GM23338 (cell line): ENCODE results near the gene FDXACB1. TPM values are rescaled to one million over a fixed set of nuclear protein-coding genes. Genes with fewer than 3 reads are reported as not detected.

Source experiments
- CREB1 ChIP-seq: fragments of 250-450 bp; sonication (Bioruptor Pico); IDR thresholded peaks from 2 replicates; pipeline ENCODE4 v1.5.0; 2020; ENCODE audit warnings: low read depth, mild to moderate bottlenecking, moderate library complexity
- EZH2 ChIP-seq: fragments of 200-600 bp; sonication (generic); IDR thresholded peaks from one replicate; pipeline ENCODE4 v1.8.0; 2017; ENCODE audit warnings: antibody characterized with exemption, mild to moderate bottlenecking, low read depth; ENCODE audit not compliant: unreplicated experiment
- EZH2phosphoT487 ChIP-seq: fragments of 200-600 bp; sonication (generic); IDR thresholded peaks from one replicate; pipeline ENCODE4 v1.8.1; 2018; ENCODE audit warnings: antibody characterized with exemption; ENCODE audit not compliant: unreplicated experiment
- POLR2AphosphoS5 ChIP-seq: IDR thresholded peaks from 2 replicates; pipeline ENCODE4 v1.6.1; 2016; ENCODE audit warnings: antibody characterized with exemption, low read depth
- STAT1 ChIP-seq: IDR thresholded peaks from one replicate; pipeline ENCODE4 v1.6.1; 2016; ENCODE audit warnings: antibody characterized with exemption; ENCODE audit not compliant: unreplicated experiment
- ZNF114 ChIP-seq: fragments of 250-450 bp; sonication (Bioruptor Pico); IDR thresholded peaks from 2 replicates; pipeline ENCODE4 v1.5.0; 2020; ENCODE audit warnings: mild to moderate bottlenecking, moderate library complexity
- polyA plus RNA-seq: library from polyadenylated mRNA; unstranded; fragments of >200 nt; fragmentation: Nextera tagmentation; extraction: Ambion mirVana; gene quantifications from 2 replicates; pipeline ENCODE4 v1.2.1, GENCODE V29; 2016
- total RNA-seq: library from RNA; depleted of rRNA; stranded (reverse); fragments of >200 nt; shearing (Covaris generic); gene quantifications from 2 replicates; pipeline ENCODE4 v1.2.3, GENCODE V29; 2014
- TF ChIP-seq, protein P1 (sequence below): fragments of 250-450 bp; sonication (Bioruptor Pico); IDR thresholded peaks from 2 replicates; pipeline ENCODE4 v1.5.0; 2020; ENCODE audit warnings: mild to moderate bottlenecking, moderate library complexity
- TF ChIP-seq, protein P2 (sequence below): IDR thresholded peaks from one replicate; pipeline ENCODE4 v1.6.1; 2018; ENCODE audit warnings: antibody characterized with exemption; ENCODE audit not compliant: unreplicated experiment
- TF ChIP-seq, protein P3 (sequence below): IDR thresholded peaks from 2 replicates; pipeline ENCODE4 v1.6.1; 2016; ENCODE audit warnings: antibody characterized with exemption

FDXACB1 gene
- total and polyA plus RNA-seq, 2 experiments from 2014 or later: 1.6 to 2.4 TPM

DNA sequence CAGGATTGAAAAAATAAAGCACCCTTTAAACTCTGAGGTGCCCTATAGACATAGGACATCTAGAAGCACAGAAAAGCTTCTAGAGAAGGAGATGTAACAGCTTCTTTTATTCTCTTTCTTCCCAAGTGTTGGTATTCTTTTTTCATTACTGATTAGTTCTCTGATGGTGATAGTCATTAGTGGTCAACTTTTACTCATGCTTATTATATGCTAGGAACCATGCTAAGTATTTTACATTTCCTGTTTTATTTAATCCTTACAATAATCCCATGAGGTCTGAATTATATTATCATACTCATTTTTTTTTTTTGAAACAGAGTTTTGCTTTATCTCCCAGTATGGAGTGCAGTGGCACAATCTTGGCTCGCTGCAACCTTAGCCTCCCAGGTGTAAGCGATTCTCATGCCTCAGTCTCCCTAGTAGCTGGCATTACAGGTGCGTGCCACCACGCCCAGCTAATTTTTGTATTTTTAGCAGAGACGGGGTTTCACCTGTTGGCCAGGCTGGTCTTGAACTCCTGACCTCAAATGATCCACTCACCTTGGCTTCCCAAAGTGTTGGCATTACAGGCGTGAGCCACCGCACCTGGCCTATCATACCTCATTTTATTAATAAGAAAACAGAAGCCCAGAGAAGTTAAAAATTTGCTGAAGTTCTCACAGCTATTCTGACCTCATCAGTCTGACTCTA lies 42.7 kb upstream of the FDXACB1 start (continued):
- TF ChIP-seq, protein P1, sequence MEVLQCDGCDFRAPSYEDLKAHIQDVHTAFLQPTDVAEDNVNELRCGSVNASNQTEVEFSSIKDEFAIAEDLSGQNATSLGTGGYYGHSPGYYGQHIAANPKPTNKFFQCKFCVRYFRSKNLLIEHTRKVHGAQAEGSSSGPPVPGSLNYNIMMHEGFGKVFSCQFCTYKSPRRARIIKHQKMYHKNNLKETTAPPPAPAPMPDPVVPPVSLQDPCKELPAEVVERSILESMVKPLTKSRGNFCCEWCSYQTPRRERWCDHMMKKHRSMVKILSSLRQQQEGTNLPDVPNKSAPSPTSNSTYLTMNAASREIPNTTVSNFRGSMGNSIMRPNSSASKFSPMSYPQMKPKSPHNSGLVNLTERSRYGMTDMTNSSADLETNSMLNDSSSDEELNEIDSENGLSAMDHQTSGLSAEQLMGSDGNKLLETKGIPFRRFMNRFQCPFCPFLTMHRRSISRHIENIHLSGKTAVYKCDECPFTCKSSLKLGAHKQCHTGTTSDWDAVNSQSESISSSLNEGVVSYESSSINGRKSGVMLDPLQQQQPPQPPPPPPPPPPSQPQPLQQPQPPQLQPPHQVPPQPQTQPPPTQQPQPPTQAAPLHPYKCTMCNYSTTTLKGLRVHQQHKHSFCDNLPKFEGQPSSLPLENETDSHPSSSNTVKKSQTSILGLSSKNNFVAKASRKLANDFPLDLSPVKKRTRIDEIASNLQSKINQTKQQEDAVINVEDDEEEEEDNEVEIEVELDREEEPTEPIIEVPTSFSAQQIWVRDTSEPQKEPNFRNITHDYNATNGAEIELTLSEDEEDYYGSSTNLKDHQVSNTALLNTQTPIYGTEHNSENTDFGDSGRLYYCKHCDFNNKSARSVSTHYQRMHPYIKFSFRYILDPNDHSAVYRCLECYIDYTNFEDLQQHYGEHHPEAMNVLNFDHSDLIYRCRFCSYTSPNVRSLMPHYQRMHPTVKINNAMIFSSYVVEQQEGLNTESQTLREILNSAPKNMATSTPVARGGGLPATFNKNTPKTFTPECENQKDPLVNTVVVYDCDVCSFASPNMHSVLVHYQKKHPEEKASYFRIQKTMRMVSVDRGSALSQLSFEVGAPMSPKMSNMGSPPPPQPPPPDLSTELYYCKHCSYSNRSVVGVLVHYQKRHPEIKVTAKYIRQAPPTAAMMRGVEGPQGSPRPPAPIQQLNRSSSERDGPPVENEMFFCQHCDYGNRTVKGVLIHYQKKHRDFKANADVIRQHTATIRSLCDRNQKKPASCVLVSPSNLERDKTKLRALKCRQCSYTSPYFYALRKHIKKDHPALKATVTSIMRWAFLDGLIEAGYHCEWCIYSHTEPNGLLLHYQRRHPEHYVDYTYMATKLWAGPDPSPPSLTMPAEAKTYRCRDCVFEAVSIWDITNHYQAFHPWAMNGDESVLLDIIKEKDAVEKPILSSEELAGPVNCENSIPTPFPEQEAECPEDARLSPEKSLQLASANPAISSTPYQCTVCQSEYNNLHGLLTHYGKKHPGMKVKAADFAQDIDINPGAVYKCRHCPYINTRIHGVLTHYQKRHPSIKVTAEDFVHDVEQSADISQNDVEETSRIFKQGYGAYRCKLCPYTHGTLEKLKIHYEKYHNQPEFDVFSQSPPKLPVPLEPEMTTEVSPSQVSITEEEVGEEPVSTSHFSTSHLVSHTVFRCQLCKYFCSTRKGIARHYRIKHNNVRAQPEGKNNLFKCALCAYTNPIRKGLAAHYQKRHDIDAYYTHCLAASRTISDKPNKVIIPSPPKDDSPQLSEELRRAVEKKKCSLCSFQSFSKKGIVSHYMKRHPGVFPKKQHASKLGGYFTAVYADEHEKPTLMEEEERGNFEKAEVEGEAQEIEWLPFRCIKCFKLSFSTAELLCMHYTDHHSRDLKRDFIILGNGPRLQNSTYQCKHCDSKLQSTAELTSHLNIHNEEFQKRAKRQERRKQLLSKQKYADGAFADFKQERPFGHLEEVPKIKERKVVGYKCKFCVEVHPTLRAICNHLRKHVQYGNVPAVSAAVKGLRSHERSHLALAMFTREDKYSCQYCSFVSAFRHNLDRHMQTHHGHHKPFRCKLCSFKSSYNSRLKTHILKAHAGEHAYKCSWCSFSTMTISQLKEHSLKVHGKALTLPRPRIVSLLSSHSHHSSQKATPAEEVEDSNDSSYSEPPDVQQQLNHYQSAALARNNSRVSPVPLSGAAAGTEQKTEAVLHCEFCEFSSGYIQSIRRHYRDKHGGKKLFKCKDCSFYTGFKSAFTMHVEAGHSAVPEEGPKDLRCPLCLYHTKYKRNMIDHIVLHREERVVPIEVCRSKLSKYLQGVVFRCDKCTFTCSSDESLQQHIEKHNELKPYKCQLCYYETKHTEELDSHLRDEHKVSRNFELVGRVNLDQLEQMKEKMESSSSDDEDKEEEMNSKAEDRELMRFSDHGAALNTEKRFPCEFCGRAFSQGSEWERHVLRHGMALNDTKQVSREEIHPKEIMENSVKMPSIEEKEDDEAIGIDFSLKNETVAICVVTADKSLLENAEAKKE (CRISPR knock-in tag): no peak
- no peak for TF ChIP-seq EZH2phosphoT487
- TF ChIP-seq CREB1 (CRISPR knock-in tag): no peak
- TF ChIP-seq, protein P2, sequence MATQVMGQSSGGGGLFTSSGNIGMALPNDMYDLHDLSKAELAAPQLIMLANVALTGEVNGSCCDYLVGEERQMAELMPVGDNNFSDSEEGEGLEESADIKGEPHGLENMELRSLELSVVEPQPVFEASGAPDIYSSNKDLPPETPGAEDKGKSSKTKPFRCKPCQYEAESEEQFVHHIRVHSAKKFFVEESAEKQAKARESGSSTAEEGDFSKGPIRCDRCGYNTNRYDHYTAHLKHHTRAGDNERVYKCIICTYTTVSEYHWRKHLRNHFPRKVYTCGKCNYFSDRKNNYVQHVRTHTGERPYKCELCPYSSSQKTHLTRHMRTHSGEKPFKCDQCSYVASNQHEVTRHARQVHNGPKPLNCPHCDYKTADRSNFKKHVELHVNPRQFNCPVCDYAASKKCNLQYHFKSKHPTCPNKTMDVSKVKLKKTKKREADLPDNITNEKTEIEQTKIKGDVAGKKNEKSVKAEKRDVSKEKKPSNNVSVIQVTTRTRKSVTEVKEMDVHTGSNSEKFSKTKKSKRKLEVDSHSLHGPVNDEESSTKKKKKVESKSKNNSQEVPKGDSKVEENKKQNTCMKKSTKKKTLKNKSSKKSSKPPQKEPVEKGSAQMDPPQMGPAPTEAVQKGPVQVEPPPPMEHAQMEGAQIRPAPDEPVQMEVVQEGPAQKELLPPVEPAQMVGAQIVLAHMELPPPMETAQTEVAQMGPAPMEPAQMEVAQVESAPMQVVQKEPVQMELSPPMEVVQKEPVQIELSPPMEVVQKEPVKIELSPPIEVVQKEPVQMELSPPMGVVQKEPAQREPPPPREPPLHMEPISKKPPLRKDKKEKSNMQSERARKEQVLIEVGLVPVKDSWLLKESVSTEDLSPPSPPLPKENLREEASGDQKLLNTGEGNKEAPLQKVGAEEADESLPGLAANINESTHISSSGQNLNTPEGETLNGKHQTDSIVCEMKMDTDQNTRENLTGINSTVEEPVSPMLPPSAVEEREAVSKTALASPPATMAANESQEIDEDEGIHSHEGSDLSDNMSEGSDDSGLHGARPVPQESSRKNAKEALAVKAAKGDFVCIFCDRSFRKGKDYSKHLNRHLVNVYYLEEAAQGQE: no peak
- no peak for TF ChIP-seq ZNF114 (CRISPR knock-in tag)
- TF ChIP-seq, protein P3, sequence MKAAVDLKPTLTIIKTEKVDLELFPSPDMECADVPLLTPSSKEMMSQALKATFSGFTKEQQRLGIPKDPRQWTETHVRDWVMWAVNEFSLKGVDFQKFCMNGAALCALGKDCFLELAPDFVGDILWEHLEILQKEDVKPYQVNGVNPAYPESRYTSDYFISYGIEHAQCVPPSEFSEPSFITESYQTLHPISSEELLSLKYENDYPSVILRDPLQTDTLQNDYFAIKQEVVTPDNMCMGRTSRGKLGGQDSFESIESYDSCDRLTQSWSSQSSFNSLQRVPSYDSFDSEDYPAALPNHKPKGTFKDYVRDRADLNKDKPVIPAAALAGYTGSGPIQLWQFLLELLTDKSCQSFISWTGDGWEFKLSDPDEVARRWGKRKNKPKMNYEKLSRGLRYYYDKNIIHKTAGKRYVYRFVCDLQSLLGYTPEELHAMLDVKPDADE: no peak
- TF ChIP-seq EZH2: no peak
- no peak for TF ChIP-seq STAT1
- TF ChIP-seq POLR2AphosphoS5: no peak
